Nephron progenitor cell (in vitro differentiated cells): ENCODE measurements around the gene ZBED6.
"Not testable (repeated sequence)": the region's sequence is repeated elsewhere in the genome, so short reads cannot be mapped to it uniquely, and the experiment has no call there.

Source experiments
- DNase-seq: peaks from one replicate; pipeline ENCODE4 v3.0.0; 2021
- H3K27ac Mint-ChIP-seq: 2 replicates; pipeline ENCODE4 v1.8.0; 2021; ENCODE audit warnings: mild to moderate bottlenecking, moderate library complexity, mixed read lengths
- H3K27me3 Mint-ChIP-seq: 2 replicates; pipeline ENCODE4 v1.8.0; 2021; ENCODE audit warnings: mild to moderate bottlenecking, low read depth, mixed read lengths; ENCODE audit not compliant: poor library complexity
- H3K36me3 Mint-ChIP-seq: 2 replicates; pipeline ENCODE4 v1.8.0; 2021; ENCODE audit warnings: low read depth, mixed read lengths
- H3K4me1 Mint-ChIP-seq: 2 replicates; pipeline ENCODE4 v1.8.0; 2021; ENCODE audit warnings: mixed read lengths
- H3K4me3 Mint-ChIP-seq: 2 replicates; pipeline ENCODE4 v1.8.0; 2021; ENCODE audit warnings: mild to moderate bottlenecking, moderate library complexity, mixed read lengths
- H3K9me3 Mint-ChIP-seq: 2 replicates; pipeline ENCODE4 v1.8.0; 2021; ENCODE audit warnings: mild to moderate bottlenecking, moderate library complexity, mixed read lengths
- TF ChIP-seq, protein P1 (sequence below): fragments of 200-600 bp; sonication (generic); IDR thresholded peaks from 2 replicates; pipeline ENCODE4 v1.5.0; 2021; ENCODE audit warnings: antibody characterized with exemption

ZBED6 gene

GRCh38 chr1:203760506-203760905, 34.9 kb upstream of the ZBED6 start:
- no peak overlapping the region for H3K4me3 Mint-ChIP-seq
- no peaks in the 10 kb centered on the region for H3K36me3 Mint-ChIP-seq
- TF ChIP-seq, protein P1, sequence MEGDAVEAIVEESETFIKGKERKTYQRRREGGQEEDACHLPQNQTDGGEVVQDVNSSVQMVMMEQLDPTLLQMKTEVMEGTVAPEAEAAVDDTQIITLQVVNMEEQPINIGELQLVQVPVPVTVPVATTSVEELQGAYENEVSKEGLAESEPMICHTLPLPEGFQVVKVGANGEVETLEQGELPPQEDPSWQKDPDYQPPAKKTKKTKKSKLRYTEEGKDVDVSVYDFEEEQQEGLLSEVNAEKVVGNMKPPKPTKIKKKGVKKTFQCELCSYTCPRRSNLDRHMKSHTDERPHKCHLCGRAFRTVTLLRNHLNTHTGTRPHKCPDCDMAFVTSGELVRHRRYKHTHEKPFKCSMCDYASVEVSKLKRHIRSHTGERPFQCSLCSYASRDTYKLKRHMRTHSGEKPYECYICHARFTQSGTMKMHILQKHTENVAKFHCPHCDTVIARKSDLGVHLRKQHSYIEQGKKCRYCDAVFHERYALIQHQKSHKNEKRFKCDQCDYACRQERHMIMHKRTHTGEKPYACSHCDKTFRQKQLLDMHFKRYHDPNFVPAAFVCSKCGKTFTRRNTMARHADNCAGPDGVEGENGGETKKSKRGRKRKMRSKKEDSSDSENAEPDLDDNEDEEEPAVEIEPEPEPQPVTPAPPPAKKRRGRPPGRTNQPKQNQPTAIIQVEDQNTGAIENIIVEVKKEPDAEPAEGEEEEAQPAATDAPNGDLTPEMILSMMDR: no peak

GRCh38 chr1:203761958-203762357, 33.5 kb upstream of the ZBED6 start:
- H3K9me3 Mint-ChIP-seq, H3K4me3 Mint-ChIP-seq, DNase-seq, H3K27ac Mint-ChIP-seq, H3K36me3 Mint-ChIP-seq: not testable (repeated sequence)
- peaks cover 11% of the 10 kb centered on the region for H3K27me3 Mint-ChIP-seq
- H3K4me1 Mint-ChIP-seq: peaks cover 11% of the 10 kb centered on the region

More at GRCh38 chr1:203760506-203760905, 34.9 kb upstream of the ZBED6 start:
- peaks cover 10% of the 10 kb centered on the region for H3K27me3 Mint-ChIP-seq
- no peak for DNase-seq
- H3K27ac Mint-ChIP-seq: no peak overlapping the region
- peaks cover 16% of the 10 kb centered on the region for H3K4me1 Mint-ChIP-seq
- H3K9me3 Mint-ChIP-seq: no peaks in the 10 kb centered on the region

- no peak for DNase-seq
- TF ChIP-seq, protein P1: no peak
- H3K27me3 Mint-ChIP-seq: peaks cover 11% of the 10 kb centered on the region
- no peaks in the 10 kb centered on the region for H3K9me3 Mint-ChIP-seq
- no peak overlapping the region for H3K4me3 Mint-ChIP-seq
- H3K36me3 Mint-ChIP-seq: no peaks in the 10 kb centered on the region
- H3K27ac Mint-ChIP-seq: no peak overlapping the region
- peaks cover 16% of the 10 kb centered on the region for H3K4me1 Mint-ChIP-seq
Observed at GRCh38 chr1:203763505-203763904, 31.9 kb upstream of the ZBED6 start.

GRCh38 chr1:203764105-203765028, 31.1 kb upstream of the ZBED6 start:
- peaks cover 11% of the 10 kb centered on the region for H3K27me3 Mint-ChIP-seq

GRCh38 chr1:203765029-203765837, 30.2 kb upstream of the ZBED6 start, which contains the start of gene LAX1:
Gene LAX1, plus strand, starts transcription at chr1:203765183. Its CDS starts 383 bp downstream, at chr1:203765566.
- no peaks in the 10 kb centered on the region for H3K36me3 Mint-ChIP-seq
- H3K27me3 Mint-ChIP-seq: peaks cover 11% of the 10 kb centered on the region
- H3K4me3 Mint-ChIP-seq: no peak within 1 kb of the TSS
- DNase-seq: no peak
- TF ChIP-seq, protein P1: no peak
- H3K9me3 Mint-ChIP-seq: no peaks in the 10 kb centered on the region
- H3K27ac Mint-ChIP-seq: no peak within 1 kb of the TSS
- H3K4me1 Mint-ChIP-seq: peaks cover 22% of the 10 kb centered on the region

More at GRCh38 chr1:203764105-203765028, 31.1 kb upstream of the ZBED6 start:
- no peaks in the 10 kb centered on the region for H3K9me3 Mint-ChIP-seq
- H3K36me3 Mint-ChIP-seq: no peaks in the 10 kb centered on the region
- H3K27ac Mint-ChIP-seq: no peak overlapping the region
- no peak overlapping the region for H3K4me3 Mint-ChIP-seq
- TF ChIP-seq, protein P1: no peak
- H3K4me1 Mint-ChIP-seq: peaks cover 23% of the 10 kb centered on the region
- no peak for DNase-seq

GRCh38 chr1:203768256-203768655, 27.2 kb upstream of the ZBED6 start:
- DNase-seq: no peak
- Mint-ChIP-seq H3K36me3 (no peaks in the 10 kb centered on the region), H3K27me3 (peaks cover 16% of the 10 kb centered on the region), H3K4me3 (no peak overlapping the region), H3K27ac (no peak overlapping the region), H3K9me3 (no peaks in the 10 kb centered on the region), H3K4me1 (peaks cover 41% of the 10 kb centered on the region)
- TF ChIP-seq, protein P1: no peak
